Cerebellar nuclear complex (tissue), 1 donor: ENCODE measurements around the gene EPHA1.

Experiments used
- DNase-seq, 2 experiments: peaks; one replicate each; lab custom pipeline; 2025; lab: John Stamatoyannopoulos, UW

Gene EPHA1

DNA sequence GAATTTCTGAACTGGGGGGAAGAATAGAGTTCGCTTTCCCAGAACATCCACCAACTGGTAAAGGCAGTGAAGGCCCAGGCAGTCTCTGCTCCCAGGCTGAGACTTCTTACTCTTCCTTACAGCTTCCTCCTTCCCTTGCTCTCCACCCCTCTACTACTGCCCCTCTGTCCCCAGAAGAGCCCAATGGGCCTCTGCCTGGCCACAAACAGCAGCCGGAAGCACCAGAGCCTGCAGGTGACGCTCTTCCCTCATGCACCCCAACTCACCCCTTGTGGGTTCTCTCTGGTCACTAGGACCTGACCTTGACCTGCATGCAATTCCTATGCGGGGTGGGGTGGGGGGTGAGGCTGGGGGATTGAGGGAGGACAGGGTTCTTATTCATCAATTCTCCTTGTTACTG, 62.6 kb downstream of the EPHA1 start:
- no peak for DNase-seq

DNA sequence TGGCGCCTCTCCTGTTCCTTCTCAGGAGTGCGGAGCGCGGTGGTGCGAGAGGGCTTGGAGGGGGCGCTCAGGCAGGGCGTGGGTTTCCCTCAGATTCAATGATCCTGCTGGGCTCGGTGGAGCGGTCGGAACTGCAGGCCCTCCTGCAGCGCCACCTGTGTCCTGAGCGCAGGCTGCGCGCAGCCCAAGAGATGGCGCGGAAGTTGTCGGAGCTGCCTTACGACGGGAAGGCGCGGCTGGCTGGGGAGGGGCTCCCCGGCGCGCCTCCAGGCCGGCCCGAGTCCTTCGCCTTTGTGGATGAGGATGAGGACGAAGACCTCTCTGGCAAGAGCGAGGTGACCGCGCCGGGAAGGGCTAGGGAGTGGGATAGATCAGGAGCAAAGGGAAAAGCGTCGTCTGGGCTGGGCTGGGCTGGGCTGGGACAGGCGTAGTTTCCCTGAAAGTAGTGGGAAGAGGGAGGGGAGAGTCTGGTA, 63.2 kb downstream of the EPHA1 start:
- DNase-seq, result no peak

DNA sequence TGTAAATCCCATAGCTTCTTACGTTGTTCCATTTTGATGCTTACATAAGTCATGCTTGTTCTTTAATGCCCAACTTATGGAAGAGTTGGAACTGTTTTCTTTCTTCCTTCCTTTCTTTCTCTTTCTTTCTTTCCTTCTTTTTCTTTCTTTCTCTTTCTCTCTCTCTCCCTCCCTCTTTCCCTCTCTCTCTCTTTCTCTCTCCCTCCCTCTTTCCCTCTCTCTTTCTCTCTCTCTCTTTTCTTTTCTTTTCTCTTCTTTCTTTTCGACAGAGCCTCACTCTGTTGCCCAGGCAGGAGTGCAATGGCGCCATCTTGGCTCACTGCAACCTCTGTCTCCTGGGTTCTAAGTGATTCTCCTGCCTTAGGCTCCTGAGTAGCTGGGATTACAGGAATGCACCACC, 65.1 kb downstream of the EPHA1 start:
- no peak for DNase-seq

DNA sequence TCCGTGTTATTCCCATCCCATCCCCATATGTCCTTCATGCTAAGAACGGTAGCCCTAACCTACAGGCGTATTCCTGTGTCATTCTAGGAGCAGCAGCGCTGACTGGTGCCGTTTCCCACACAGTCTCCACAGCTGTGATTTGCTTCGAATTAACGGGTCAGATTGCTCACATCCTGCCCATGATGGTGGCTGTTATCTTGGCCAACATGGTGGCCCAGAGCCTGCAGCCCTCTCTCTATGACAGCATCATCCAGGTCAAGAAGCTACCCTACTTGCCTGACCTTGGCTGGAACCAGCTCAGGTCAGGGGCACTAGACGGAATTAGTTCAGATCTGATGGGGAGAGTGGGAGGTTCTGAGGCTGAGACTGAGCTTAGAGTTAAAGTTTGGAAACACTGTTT, 66.8 kb downstream of the EPHA1 start:
- no peak for DNase-seq
